Osteoblast (primary cell): ENCODE measurements around the gene FBXW11. TPM values are rescaled to one million over a fixed set of nuclear protein-coding genes. Genes with fewer than 3 reads are reported as not detected.

ENCODE experiments used
- DNase-seq: peaks from one replicate; pipeline ENCODE4 v3.0.0; 2011; ENCODE audit warnings: low spot score, mixed read lengths; ENCODE audit not compliant: insufficient read length; ENCODE audit errors: missing footprints
- H2AFZ ChIP-seq: 2 replicates; pipeline ENCODE4 v1.6.0; 2011; ENCODE audit warnings: mild to moderate bottlenecking, low read length
- H3K27ac ChIP-seq: 2 replicates; pipeline ENCODE4 v1.5.1; 2011; ENCODE audit warnings: mild to moderate bottlenecking, low read depth, low read length, moderate library complexity
- H3K27me3 ChIP-seq: 2 replicates; pipeline ENCODE4 v1.6.0; 2012; ENCODE audit warnings: mild to moderate bottlenecking, control low read depth, inconsistent platforms, low read length, moderate library complexity; ENCODE audit not compliant: insufficient read depth
- H3K36me3 ChIP-seq: 2 replicates; pipeline ENCODE4 v1.5.1; 2011; ENCODE audit warnings: mild to moderate bottlenecking, low read length, control low read depth, moderate library complexity; ENCODE audit not compliant: insufficient read depth
- H3K4me1 ChIP-seq: 2 replicates; pipeline ENCODE4 v1.5.1; 2011; ENCODE audit warnings: mild to moderate bottlenecking, low read length, control low read depth, moderate library complexity; ENCODE audit not compliant: insufficient read depth
- H3K4me2 ChIP-seq: 2 replicates; pipeline ENCODE4 v1.6.0; 2011; ENCODE audit warnings: mild to moderate bottlenecking, low read length; ENCODE audit not compliant: insufficient read depth
- H3K4me3 ChIP-seq: fragments of 200-600 bp; sonication (generic); 3 replicates; pipeline ENCODE4 v1.5.1; 2012; ENCODE audit warnings: mild to moderate bottlenecking, low read length, inconsistent platforms; ENCODE audit not compliant: insufficient read depth
- H3K79me2 ChIP-seq: 2 replicates; pipeline ENCODE4 v1.6.0; 2012; ENCODE audit warnings: mild to moderate bottlenecking, low read length, control low read depth, inconsistent platforms; ENCODE audit not compliant: insufficient read depth
- H3K9me3 ChIP-seq: 2 replicates; pipeline ENCODE4 v1.5.1; 2011; ENCODE audit warnings: low read depth, low read length, control low read depth
- H4K20me1 ChIP-seq: 2 replicates; pipeline ENCODE4 v1.6.0; 2012; ENCODE audit warnings: mild to moderate bottlenecking, low read length, control low read depth; ENCODE audit not compliant: insufficient read depth
- CTCF ChIP-seq: IDR thresholded peaks from 2 replicates; pipeline ENCODE4 v1.5.1; 2011; ENCODE audit warnings: mild to moderate bottlenecking, low read depth, low read length, moderate library complexity; ENCODE audit errors: extremely low read depth
- total RNA-seq: library from RNA; depleted of rRNA; stranded (reverse); fragments of >200 nt; gene quantifications from 2 replicates; pipeline ENCODE4 v1.2.3, GENCODE V29; 2012

Gene FBXW11
- total RNA-seq, 1 donor, result 76.7 TPM

DNA sequence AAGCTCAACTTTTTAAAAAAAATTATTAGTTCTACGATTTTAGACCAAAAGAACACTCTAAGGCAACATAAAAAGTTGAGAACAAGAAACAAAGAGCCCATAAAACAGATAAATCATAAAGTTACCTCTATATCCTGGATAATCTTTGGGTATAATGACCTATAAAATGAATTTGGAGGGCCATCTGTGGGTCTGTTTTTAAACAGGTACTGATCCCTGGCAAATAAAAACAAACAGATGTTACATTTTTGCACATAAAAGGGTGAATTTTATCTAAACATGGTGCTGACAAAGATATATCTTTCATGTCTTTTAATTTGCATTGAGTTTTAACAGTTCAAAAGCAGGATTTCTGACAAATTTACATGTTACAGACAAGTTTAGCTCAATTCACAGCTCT is 107.6 kb downstream of the FBXW11 start:
- Histone ChIP-seq H3K4me2 (no peak overlapping the region), H3K79me2 (peaks cover 30% of the 10 kb centered on the region), H4K20me1 (peaks cover 48% of the 10 kb centered on the region), H3K4me3 (no peak overlapping the region), H2AFZ (no peak overlapping the region), H3K27me3 (no peaks in the 10 kb centered on the region), H3K27ac (no peak overlapping the region), H3K36me3 (no peaks in the 10 kb centered on the region), H3K4me1 (peaks cover 23% of the 10 kb centered on the region), H3K9me3 (no peaks in the 10 kb centered on the region)
- DNase-seq, result no peak
- no peak for TF ChIP-seq CTCF

DNA sequence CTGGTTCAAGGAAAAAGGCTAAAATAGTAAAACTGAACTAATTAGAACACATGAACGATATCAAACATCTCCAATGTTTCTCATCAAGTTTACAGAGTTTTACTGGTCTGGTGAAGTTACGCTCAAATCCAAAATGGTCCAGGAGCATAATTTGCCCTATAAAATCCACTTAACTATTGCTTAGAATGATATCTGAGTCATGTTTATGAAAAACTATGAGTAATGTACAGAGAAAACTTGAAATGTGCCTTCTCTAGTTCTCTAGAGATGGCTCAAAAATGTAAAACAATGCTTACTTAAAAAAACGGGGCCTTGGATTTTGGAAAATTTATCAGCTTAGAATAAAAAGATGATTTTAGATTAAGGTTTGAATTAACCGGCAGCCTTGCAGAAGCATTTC is 108.1 kb downstream of the FBXW11 start:
- peaks cover 30% of the 10 kb centered on the region for H3K79me2 ChIP-seq
- peak; percentile 68 for DNase-seq
- H2AFZ ChIP-seq, result no peak overlapping the region
- no peaks in the 10 kb centered on the region for H3K9me3 ChIP-seq
- H3K4me3 ChIP-seq, result no peak overlapping the region
- H3K4me2 ChIP-seq, result no peak overlapping the region
- no peak for TF ChIP-seq CTCF
- H4K20me1 ChIP-seq, result peaks cover 47% of the 10 kb centered on the region
- H3K27me3 ChIP-seq, result no peaks in the 10 kb centered on the region
- peaks cover 27% of the 10 kb centered on the region for H3K4me1 ChIP-seq
- H3K36me3 ChIP-seq, result no peaks in the 10 kb centered on the region
- no peak overlapping the region for H3K27ac ChIP-seq

GRCh38 chr5:171897231-171897630 is 109.2 kb downstream of the FBXW11 start:
- H3K4me1 ChIP-seq, result peaks cover 30% of the 10 kb centered on the region
- no peaks in the 10 kb centered on the region for H3K27me3 ChIP-seq
- no peak overlapping the region for H3K27ac ChIP-seq
- peaks cover 39% of the 10 kb centered on the region for H4K20me1 ChIP-seq
- no peak for TF ChIP-seq CTCF
- DNase-seq, result no peak
- H2AFZ ChIP-seq, result no peak overlapping the region
- H3K9me3 ChIP-seq, result no peaks in the 10 kb centered on the region
- no peak overlapping the region for H3K4me3 ChIP-seq
- no peaks in the 10 kb centered on the region for H3K36me3 ChIP-seq
- no peak overlapping the region for H3K4me2 ChIP-seq
- peaks cover 20% of the 10 kb centered on the region for H3K79me2 ChIP-seq

DNA sequence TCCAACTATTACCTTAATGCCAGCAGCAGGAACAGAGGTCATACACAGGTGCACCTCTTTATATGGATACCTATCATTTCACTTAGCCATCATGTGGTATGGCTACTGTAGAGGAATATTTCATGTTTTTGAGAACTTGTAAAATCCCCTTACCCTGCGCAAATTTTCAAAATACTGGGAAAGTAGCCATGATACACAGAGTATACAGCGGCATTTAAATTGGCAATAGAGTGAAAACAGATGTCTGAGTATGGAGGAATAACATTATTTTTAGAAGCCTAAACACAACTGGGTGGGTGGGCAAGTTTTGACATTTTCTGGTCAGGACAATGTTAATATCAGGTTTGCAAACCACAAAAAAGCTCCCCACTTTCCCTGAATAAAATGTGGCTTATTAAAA is 111.4 kb downstream of the FBXW11 start:
- TF ChIP-seq CTCF, result no peak
- H3K4me3 ChIP-seq, result no peak overlapping the region
- H3K9me3 ChIP-seq, result no peaks in the 10 kb centered on the region
- H3K4me1 ChIP-seq, result peaks cover 30% of the 10 kb centered on the region
- H3K79me2 ChIP-seq, result peaks cover 5% of the 10 kb centered on the region
- no peak overlapping the region for H3K27ac ChIP-seq
- H3K36me3 ChIP-seq, result peaks cover 18% of the 10 kb centered on the region
- no peak for DNase-seq
- no peak overlapping the region for H3K4me2 ChIP-seq
- H4K20me1 ChIP-seq, result peaks cover 19% of the 10 kb centered on the region
- H2AFZ ChIP-seq, result no peak overlapping the region
- no peaks in the 10 kb centered on the region for H3K27me3 ChIP-seq
